Measurements from ENCODE around the gene HNRNPA0.
"Not testable (repeated sequence)": the region's sequence is repeated elsewhere in the genome, so short reads cannot be mapped to it uniquely, and the experiment has no call there.

Gene HNRNPA0

GRCh38 chr5:137754188-137754960 is at the start of gene HNRNPA0:
Gene HNRNPA0, minus strand, starts transcription at chr5:137754363. Its CDS starts 297 bp downstream, at chr5:137754066.
- DNase-seq = peak; percentile 96

DNA sequence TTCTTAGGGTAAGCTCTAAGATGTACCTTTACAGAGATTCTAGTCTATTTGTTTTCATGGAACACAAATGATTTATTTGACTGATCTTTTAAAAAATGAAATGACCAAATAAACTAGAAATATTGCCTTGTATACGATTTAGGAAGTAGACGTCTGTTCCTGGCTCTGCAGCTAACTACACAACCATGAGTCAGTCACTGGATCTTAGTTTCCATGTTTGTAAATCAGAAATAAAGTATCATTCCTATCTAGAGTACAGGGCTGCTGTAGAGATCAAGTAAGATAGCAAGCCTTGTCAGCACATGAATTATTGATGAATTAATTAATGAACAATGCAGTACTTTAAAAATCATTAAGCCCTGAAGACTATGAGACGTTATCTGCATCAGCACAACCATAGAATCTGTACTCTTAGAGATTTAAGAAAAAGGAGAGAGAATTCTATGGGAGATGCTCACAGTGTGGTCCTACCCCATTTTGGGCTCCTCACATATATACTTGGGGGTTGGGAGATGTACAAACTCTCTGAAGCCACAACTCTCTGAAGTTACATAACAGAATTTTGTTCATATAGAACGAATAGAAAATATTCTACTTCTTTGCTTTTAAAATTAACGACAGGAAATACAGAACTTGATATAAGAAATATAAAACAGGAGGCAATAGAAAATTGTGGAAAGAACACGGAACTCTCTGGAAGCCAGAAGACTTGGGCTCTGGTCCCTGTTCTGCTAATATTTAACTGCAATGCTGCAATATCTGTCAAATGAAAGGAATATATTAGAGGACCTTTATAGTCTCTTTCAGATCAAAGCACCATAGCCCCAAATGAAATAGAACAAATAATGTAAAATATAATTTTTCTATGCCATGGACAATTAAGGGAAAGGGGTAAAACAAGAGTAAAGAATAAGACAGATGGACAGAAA is 48.4 kb upstream of the HNRNPA0 start:
- DNase-seq = no peak

- peak; percentile 44 for DNase-seq
These were observed 46.7 kb upstream of the HNRNPA0 start for GRCh38 chr5:137800700-137801411.

DNA sequence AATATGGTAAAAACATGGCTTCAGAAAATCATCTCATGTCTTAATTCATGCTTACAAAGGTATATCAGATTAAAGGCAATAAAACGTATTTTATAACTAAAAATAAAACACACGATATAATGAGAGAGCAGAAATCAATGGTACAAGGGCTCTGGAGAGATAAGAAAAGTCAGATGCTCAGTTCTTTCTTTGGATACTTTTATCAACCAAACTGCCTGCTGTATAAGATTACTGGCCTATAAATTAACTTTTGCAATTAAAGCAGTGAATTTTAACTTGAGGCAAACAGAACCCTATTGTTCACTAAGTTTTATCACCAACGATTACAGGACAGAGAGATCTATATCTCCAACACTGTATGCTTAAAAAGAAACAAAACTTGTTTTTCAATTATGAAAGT is 42.1 kb upstream of the HNRNPA0 start:
- DNase-seq = no peak

GRCh38 chr5:137794863-137795262 is 40.7 kb upstream of the HNRNPA0 start:
- no peak for DNase-seq

GRCh38 chr5:137792303-137792702 is 38.1 kb upstream of the HNRNPA0 start:
- DNase-seq = no peak

- no peak for DNase-seq
These were observed 37.6 kb upstream of the HNRNPA0 start for GRCh38 chr5:137791799-137792198.

DNA sequence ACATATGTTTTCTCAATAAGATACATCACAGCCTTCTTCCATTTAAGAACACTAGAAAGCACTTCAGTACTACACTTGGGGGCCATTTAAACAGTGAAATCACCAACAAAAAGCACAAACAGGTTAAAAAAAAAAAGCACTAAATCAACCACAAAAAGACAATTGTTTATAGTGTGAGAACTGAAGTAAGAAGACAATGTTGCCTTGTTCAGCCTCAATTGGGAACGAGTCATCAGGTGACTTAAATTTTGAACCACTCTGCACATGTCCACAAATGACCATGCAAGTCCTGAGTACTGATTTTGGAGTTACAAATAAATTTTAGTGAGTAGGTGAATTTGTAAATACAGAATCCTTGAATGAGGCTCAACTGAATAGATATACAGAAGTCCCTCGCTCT is 37.2 kb upstream of the HNRNPA0 start:
- DNase-seq = no peak

- DNase-seq = not testable (repeated sequence)
These were observed 34.4 kb upstream of the HNRNPA0 start for GRCh38 chr5:137788560-137788959.

GRCh38 chr5:137782984-137783536 is 28.9 kb upstream of the HNRNPA0 start:
- no peak for DNase-seq

DNA sequence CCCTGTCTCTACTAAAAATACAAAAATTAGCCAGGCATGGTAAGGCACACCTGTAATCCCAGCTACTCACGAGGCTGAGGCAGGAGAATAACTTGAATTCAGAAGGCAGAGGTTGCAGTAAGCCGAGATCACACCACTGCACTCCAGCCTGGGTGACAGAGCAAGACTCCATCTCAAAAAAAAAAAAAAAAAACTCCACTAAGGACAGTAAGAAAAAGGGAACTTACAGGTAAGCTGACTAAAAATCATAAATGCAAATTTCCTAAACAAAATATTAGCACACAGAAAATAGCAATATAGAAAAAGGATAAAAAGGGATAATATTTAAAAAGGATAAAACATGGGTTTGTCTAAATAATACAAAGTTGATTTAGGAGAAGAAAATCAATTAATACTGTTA is 27.9 kb upstream of the HNRNPA0 start:
- DNase-seq = no peak

DNA sequence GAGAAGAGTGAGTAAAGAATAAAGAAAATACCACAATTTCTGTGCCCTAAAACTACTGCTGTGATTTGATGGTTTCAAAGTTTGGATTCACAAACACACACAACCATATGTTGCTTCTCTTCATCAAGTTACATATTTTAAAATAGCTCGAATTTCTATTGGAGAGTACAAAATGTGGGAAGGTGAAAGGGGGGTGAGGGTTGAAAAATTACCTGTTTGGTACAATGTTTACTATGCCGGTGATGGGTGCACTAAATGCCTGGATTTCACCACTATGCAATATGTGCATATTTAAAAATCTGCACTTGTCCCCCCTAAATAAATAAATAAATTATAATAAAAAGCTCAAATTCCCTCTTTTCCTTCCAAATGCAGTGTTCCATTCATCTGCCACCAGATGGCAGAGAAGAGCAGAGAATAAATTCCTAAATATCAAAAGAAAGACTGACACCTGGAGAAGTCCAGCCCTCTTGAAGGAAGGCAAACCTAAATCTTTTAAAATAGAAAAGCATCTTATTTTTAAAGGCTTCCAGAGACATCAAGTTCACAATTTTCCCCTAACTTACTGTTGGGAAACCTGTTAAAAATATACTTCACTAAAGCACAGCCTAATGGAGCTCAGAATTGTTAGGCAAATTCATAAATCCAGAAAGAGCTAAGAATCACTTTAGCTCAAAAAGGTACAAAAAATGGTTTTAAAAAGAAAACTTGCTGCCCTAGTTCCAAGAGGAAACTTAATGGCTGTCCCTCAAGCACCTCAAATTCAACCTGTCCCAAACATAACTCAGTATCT is 24.8 kb upstream of the HNRNPA0 start:
- peak; percentile 62 for DNase-seq

DNA sequence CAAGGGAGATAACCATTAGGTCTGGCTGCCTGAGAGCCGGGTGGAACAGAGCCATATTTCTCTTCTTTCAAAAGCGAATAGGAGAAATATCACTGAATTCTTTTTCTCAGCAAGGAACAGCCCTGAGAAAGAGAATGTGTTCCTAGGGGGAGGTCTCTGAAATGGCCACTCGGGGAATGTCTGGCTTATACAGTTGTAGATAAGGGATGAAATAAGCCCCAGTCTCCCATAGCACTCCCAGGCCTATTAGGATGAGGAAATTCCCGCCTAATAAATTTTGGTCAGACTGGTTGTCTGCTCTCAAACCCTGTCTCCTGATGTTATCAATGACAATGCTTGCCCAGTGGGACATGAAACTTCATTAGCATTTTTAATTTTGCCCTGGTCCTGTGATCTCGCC is 13.8 kb upstream of the HNRNPA0 start:
- not testable (repeated sequence) for DNase-seq

DNA sequence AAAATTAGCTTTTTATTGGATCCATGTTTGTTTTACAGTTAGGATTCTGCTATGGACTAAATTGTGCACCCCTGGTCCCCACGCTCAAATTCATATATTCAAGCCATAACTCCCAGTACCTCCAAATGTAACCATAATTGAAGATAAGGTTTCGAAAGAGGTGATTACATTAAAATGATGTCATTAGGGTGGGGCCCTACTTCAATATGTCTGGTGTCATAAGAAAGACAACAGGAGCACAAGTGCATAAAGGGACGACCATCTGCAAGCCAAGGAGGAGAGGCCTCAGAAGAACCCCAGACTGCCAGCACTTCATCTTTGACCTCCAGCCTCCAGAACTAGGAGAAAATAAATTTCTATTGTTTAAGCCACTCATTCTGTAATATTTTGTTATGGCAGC is 7.4 kb upstream of the HNRNPA0 start:
- no peak for DNase-seq

DNA sequence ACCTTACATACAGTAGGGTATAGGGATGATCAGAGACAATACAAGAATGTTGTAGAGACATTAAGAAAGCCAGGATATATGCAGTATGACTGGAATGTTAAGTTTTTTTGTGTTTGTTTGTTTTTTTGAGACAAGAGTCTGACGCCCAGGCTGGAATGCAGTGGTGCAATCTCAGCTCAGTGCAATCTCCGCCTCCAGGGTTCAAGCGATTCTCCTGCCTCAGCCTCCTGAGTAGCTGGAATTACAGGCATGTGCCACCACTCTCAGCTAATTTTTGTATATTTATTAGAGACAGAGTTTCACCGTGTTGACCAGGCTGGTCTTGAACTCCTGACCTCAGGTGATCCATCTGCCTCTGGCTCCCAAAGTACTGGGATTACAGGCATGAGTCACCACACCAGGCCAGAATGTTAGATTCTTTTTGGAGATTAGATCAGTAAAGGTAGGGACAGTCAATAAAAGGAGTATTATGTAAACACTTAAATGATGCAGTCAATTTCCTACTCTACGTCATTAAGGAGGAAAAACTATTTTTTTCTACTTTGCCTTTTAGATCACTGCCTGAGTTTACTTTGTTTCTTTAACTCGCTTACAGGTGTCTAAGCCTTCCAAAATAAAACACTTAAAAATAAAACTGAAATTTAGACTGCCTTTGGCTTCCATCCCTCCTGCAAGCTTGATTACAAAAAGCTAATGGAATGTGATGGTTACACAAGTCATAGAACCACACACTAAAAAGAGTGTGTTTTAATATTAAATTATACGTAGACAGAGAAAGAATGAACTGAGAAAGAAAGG is 6.8 kb upstream of the HNRNPA0 start:
- DNase-seq = no peak

DNA sequence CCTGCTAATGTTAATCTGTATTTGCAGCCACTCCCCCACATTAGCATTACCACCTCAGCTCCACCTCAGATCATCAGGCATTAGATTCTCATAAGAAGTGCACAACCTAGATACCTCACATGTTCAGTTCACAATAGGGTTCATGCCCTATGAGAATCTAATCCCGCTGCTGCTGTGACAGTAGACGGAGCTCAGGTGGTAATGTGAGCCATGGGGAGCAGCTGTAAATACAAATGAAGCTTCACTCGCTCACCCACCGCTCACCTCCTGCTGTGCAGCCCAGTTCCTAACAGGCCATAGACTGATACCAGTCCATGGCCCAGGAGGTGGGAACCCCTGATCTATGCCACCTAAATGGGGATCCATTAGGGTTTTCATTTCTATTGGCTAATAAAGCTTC is 6.1 kb upstream of the HNRNPA0 start:
- no peak for DNase-seq

GRCh38 chr5:137758715-137759306 is 4.6 kb upstream of the HNRNPA0 start:
- no peak for DNase-seq

GRCh38 chr5:137758121-137758520 is 4.0 kb upstream of the HNRNPA0 start:
- no peak for DNase-seq

- no peak for DNase-seq
These were observed 3.5 kb upstream of the HNRNPA0 start for GRCh38 chr5:137757634-137758033.

DNA sequence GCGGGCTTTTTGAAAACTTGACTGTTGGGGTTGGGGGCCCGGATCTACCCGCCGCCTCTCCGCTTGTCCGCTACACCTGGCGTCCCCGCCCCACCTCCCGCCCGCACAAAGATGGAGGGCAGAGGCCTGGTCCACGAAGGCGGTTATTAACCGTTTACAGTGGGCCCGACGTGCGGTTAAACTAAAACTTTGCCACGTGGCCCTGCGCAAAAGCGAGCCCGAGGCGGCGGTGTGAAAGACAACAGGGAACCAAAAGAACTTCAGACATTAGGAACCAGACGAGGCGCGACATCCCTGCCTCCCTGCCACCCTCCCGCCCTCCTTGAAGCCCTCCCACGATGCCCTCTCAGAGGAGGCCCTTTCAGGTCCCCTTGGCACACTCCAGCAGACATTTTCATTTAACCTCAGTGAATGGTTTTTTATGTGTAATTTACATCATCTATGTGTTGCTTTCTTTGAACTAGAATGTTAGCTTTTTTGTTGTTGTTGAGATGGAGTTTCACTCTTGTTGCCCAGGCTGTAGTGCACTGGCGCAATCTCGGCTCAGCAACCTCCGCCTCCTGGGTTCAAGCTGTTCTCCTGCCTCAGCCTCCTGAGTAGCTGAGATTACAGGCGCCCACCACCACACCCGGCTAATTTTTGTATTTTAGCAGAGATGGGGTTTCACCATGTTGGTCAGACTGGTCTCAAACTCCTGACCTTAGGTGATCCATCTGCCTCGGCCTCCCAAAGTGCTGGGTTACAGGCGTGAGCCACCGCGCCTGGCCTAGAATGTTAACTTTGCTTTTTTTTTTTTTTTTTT is 999 bp upstream of the HNRNPA0 start:
- DNase-seq = no peak

Measured in NCI-H82 (cell line).